ENCODE data around the gene FASTKD3. TPM values are rescaled to one million over a fixed set of nuclear protein-coding genes. Genes with fewer than 3 reads are reported as not detected.

Gene FASTKD3
- total and polyA plus RNA-seq, 2 donors (not counting 3 experiments of a cell fraction or from before 2014, with no cell fraction given) = 5.5 to 9.6 TPM

- no peak for FAIRE-seq
- peak overlapping the region; percentile 30 for H2AFZ ChIP-seq (ENCODE audit: low read depth, low read length)
- POLR2A ChIA-PET = no interaction called here
- H3K4me2 ChIP-seq (ENCODE audit: insufficient read depth, low read length) = peak overlapping the region; percentile 15
- H3K27me3 ChIP-seq (ENCODE audit: control insufficient read depth in 2 of 2, insufficient read depth in 2 of 2, low read length in 2 of 2) = peaks cover 21 to 22% of the 10 kb centered on the region in 2 experiments
- intact Hi-C loops (cut with micrococcal nuclease) (loop anchor here (10.0 kb wide), 1 partner anchor 1085 kb away; no protein-coding TSS in a partner anchor), dilution Hi-C loops (cut with MboI; ENCODE audit: extremely low pct_ligation_motif_present, low sequenced_read_pairs) (no loop called here)
- H3K4me3 ChIP-seq (replicated peaks in 1 of 3; ENCODE audit: insufficient read depth in 1 of 3, low read depth in 1 of 3, low read length in 3 of 3) = no peak overlapping the region
- CTCF ChIA-PET = interaction anchor here (1.3 to 1.8 kb wide), 2 partner anchors 10 to 36 kb away, joined by 4 to 9 read pairs; no protein-coding TSS in a partner anchor
- H3K9me3 ChIP-seq (replicated peaks; ENCODE audit: control insufficient read depth, insufficient read depth, low read length) = no peaks in the 10 kb centered on the region
- no peaks in the 10 kb centered on the region for H3K4me1 ChIP-seq (ENCODE audit: control insufficient read depth, extremely low read depth, insufficient read depth, low read length)
- TF ChIP-seq JUN (IDR thresholded peaks at IDR 0.05; ENCODE audit: borderline replicate concordance, insufficient read depth, insufficient read length, low read depth) (no peak), EZH2 (IDR thresholded peaks at IDR 0.05; ENCODE audit: borderline replicate concordance, low read depth, low read length, severe bottlenecking) (peak; percentile 79), CTCF (IDR thresholded peaks at IDR 0.05; ENCODE audit: extremely low read depth in 1 of 2, insufficient read depth in 1 of 2, low read depth in 1 of 2, low read length in 2 of 2) (peak in 1 of 2 donors; percentile 12)
- H3K27ac ChIP-seq (ENCODE audit: insufficient read depth, low read depth, low read length) = no peak overlapping the region
- no TSS peak for BruUV-seq (replicated peaks)
- H3K9me1 ChIP-seq (replicated peaks; ENCODE audit: control insufficient read depth, extremely low read depth, insufficient read depth, low read length) = no peaks in the 10 kb centered on the region
- DNase-seq (ENCODE audit: low read depth, low spot score) = no peak
- H4K20me1 ChIP-seq (replicated peaks; ENCODE audit: control insufficient read depth, extremely low read depth, insufficient read depth, low read length) = no peaks in the 10 kb centered on the region
- no peak overlapping the region for H3K9ac ChIP-seq (replicated peaks; ENCODE audit: extremely low read depth, insufficient read depth, low read length)
- H3K79me2 ChIP-seq (ENCODE audit: control insufficient read depth, insufficient read depth, low read length) = no peaks in the 10 kb centered on the region
- no peaks in the 10 kb centered on the region for H3K36me3 ChIP-seq (ENCODE audit: control insufficient read depth in 2 of 2, extremely low read depth in 1 of 2, insufficient read depth in 2 of 2, low read length in 2 of 2)
These were observed 19.0 kb downstream of the FASTKD3 start for GRCh38 chr5:7849681-7850394.

GRCh38 chr5:7848296-7848695 is 20.5 kb downstream of the FASTKD3 start:
- no peaks in the 10 kb centered on the region for H3K9me3 ChIP-seq (replicated peaks; ENCODE audit: control insufficient read depth, insufficient read depth, low read length)
- H2AFZ ChIP-seq (ENCODE audit: low read depth, low read length) = no peak overlapping the region
- ChIA-PET CTCF (no interaction called here), POLR2A (no interaction called here)
- no peak for TF ChIP-seq EZH2 (IDR thresholded peaks at IDR 0.05; ENCODE audit: borderline replicate concordance, low read depth, low read length, severe bottlenecking)
- TF ChIP-seq JUN (IDR thresholded peaks at IDR 0.05; ENCODE audit: borderline replicate concordance, insufficient read depth, insufficient read length, low read depth) = no peak
- no peak for TF ChIP-seq POLR2A (IDR thresholded peaks at IDR 0.05; ENCODE audit: low read depth, low read length)
- TF ChIP-seq MYC (IDR thresholded peaks at IDR 0.05; ENCODE audit: low read depth, low read length) = no peak
- TF ChIP-seq CTCF (IDR thresholded peaks at IDR 0.05; ENCODE audit: extremely low read depth in 1 of 2, insufficient read depth in 1 of 2, low read depth in 1 of 2, low read length in 2 of 2) = no peak
- no peak for TF ChIP-seq FOS (IDR thresholded peaks at IDR 0.05; ENCODE audit: borderline replicate concordance, insufficient read depth, low read length)
- no peak for TF ChIP-seq GATA2 (IDR thresholded peaks at IDR 0.05; ENCODE audit: insufficient read depth, insufficient read length, low read depth, low read length)
- no peak for TF ChIP-seq MAX (IDR thresholded peaks at IDR 0.05; ENCODE audit: insufficient read depth, insufficient read length)
- no peak for TF ChIP-seq POLR2AphosphoS5 (IDR thresholded peaks at IDR 0.05; ENCODE audit: insufficient read depth, low read depth, low read length)
- H3K27ac ChIP-seq (ENCODE audit: insufficient read depth, low read depth, low read length) = no peak overlapping the region
- FAIRE-seq (no peak), DNase-seq (ENCODE audit: low read depth, low spot score) (no peak)
- H3K79me2 ChIP-seq (ENCODE audit: control insufficient read depth, insufficient read depth, low read length) = no peaks in the 10 kb centered on the region
- no TSS peak for BruUV-seq (replicated peaks)
- H3K9me1 ChIP-seq (replicated peaks; ENCODE audit: control insufficient read depth, extremely low read depth, insufficient read depth, low read length) = no peaks in the 10 kb centered on the region
- no peaks in the 10 kb centered on the region for H3K4me1 ChIP-seq (ENCODE audit: control insufficient read depth, extremely low read depth, insufficient read depth, low read length)
- H4K20me1 ChIP-seq (replicated peaks; ENCODE audit: control insufficient read depth, extremely low read depth, insufficient read depth, low read length) = no peaks in the 10 kb centered on the region
- H3K9ac ChIP-seq (replicated peaks; ENCODE audit: extremely low read depth, insufficient read depth, low read length) = no peak overlapping the region
- intact Hi-C loops (cut with micrococcal nuclease) (no loop called here), dilution Hi-C loops (cut with MboI; ENCODE audit: extremely low pct_ligation_motif_present, low sequenced_read_pairs) (no loop called here)
- no peak overlapping the region for H3K4me3 ChIP-seq (replicated peaks in 1 of 3; ENCODE audit: insufficient read depth in 1 of 3, low read depth in 1 of 3, low read length in 3 of 3)
- no peaks in the 10 kb centered on the region for H3K36me3 ChIP-seq (ENCODE audit: control insufficient read depth in 2 of 2, extremely low read depth in 1 of 2, insufficient read depth in 2 of 2, low read length in 2 of 2)
- H3K27me3 ChIP-seq (ENCODE audit: control insufficient read depth in 2 of 2, insufficient read depth in 2 of 2, low read length in 2 of 2) = peaks cover 21 to 27% of the 10 kb centered on the region in 2 experiments
- H3K4me2 ChIP-seq (ENCODE audit: insufficient read depth, low read length) = no peak overlapping the region
